T-helper 1 cell (primary cell): ENCODE results near the gene HFE.
"Not testable (repeated sequence)": the region's sequence is repeated elsewhere in the genome, so short reads cannot be mapped to it uniquely, and the experiment has no call there.

ENCODE experiments used
- DNase-seq, 5 donors: peaks; one replicate each; pipeline ENCODE4 v3.0.0-alpha.2; 2012 to 2020

Gene HFE

DNA sequence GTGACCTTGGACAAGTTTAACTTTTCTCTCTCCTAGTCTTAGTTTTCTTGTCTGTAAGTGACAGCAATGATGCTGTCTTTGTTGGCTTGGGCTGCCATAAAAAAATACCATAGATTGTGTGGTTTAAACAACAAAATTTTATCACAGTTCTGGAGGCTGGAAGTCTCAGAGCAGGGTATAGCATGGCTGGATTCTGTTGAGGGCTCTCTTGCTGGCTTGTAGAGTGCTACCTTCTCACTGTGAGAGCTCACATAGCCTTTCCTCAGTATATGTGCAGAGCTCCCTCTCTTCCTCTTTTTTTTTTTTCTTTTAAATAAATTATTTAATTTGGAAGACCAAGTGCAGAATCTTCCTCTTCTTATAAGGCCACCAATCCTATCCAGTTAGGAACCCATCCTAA lies 26.3 kb downstream of the HFE start:
- DNase-seq, result no peak

DNA sequence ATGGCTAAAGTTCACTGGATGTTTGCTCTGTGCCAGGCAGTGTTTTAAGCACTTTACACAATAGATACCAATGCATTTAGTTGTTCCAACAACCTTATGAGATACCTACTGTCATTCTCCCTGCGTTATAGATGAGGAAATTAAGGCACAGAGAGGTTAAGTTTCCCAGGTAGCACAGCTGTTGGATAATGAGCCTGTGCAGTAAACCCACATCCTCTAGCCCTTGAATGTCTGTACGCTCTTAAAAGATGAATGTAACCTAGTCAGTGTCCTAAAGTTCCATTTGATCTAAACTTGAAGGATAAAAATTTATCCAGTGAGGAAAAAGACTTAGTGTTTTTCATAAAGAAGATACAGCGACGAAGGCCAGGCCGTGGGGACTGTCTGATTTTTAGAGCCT lies 28.0 kb downstream of the HFE start:
- no peak for DNase-seq

DNA sequence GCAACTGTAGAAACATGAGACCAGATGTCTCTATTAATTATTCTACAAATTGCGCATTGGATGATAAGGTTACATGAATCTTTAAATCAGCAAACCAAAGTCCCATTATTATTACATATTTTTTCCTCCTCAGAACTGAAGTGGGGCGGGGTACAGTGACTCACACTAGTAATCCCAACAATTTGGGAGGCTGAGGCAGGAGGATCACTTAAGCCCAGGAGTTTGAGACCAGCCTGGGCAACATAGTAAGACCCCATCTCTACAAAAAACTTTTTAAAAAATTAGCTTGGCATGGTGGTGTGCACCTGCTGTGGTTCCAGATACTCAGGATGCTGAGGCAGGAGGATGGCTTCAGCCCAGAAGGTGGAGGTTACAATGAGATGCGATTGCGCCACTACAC lies 29.0 kb downstream of the HFE start:
- no peak for DNase-seq

DNA sequence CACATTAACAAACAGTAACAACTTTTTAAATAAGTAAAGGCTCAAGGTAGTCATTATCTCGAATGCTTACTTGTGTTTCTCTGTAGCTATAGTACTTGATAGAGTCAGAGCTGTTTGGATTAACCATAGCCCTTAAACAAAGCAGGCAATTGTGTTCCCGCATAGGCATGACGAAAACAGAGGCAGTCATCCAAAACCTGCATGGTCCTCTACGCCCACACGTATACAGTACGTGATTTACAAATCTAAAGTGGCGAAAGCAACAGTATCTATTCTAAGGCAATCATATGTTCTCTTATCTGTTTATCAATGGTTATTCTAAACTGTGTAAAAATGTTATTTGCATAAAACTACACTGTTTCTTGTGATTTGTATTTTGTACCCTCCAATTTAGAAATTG lies 31.8 kb downstream of the HFE start:
- DNase-seq, result no peak

DNA sequence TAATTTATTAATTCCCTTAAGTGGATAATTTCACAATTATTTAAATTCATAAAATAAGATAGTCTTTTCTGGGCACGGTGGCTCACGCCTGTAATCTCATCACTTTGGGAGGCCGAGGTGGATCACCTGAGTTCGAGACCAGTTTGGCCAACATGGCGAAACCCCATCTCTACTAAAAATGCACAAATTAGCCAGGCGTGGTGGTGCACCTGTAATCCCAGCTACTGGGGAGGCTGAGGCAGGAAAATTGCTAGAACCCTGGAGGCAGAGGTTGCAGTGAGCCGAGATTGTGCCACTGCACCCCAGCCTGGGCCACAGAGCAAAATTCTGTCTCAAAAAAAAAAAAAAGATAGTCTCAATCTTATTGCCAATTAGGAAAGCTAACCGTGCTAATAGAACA lies 32.9 kb downstream of the HFE start:
- DNase-seq, result not testable (repeated sequence)

DNA sequence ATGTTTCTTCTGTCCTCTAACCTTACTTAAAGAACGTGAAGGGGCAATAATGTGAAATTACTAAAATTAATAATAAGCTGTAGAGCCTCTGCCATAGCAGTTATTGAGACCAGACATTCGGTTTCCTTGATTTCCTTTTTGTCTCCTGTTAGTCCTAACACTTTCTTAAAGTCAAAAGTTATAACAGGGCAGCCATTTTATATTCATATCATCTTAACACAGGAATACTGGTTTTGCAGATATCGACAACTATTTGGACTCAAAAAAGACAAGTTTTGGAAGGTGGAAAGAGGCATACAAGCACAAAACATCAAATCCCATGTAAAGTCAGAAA lies 33.5 kb downstream of the HFE start:
- DNase-seq, result no peak

DNA sequence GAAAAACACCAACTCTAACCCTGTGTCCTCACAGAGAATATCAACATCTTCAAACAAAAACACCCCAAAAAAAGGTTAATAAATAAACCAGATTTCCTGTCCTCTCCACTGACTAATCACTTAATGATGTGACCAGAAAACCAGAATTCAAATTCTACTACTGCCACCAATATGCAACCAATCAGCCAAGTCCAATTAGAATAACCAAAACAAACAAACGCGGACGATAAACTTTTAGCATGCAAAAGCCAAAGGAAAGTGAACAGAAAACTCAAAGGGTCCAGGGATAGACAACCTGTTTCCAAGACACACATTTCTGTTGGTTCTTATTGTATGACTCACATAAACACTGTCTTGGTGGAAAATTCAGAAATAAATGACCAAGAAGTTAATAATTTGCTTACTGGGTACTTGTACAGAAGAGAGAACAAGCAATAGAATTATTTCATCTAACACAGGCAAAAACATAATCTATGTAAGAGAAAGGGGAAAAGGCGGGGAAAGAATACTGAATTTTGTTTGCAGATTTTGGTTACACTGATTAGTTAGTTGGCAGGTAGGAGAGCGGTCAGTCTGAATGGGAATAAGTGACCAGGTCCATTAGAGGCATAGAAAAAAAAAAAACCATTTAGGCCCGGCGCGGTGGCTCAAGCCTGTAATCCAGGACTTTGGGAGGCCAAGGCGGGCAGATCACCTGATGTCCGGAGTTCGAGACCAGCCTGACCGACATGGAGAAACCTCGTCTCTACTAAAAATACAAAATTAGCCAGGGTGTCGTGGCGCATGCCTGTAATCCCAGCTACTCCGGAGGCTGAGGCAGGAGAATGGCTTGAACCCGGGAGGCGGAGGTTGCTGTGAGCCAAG lies 34.1 kb downstream of the HFE start:
- DNase-seq, result no peak

DNA sequence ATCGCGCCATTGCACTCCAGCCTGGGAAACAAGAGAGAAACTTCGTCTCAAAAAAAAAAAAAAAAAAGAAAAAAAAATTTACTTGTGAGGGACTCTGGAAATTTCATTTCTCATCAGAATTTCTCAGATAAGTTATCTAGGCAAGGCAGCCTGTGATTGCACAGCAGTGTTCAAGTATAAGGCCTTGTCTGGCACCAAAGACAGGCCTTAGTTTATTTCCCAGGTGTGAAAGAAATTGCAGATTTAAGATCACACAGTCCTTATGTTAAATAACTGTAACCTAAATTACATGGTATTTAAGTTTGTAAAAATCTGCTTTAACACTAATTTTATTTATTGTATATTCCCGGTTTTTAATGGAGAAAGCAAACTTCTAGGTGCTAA lies 34.8 kb downstream of the HFE start:
- DNase-seq, result peak in 1 of 5 donors; percentile 13

DNA sequence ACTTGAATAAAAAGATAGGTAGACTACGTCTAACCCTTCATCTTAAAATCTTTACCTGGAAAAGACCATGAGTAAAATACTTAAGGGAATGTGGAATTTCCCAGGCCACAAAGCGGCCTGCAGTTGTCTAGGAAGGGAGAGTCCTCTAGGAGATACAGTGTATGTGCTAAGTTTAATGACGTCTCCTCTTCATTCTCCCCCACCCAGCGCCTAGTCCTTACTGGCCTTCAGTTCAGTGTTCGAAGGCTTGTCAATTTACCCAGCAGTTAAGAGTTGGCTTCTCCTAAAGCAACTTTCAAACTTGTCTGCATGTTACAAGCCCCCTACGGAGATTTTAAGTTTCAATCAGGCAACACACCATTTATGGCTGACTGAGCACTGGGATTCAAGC lies 35.2 kb downstream of the HFE start:
- DNase-seq, result no peak

DNA sequence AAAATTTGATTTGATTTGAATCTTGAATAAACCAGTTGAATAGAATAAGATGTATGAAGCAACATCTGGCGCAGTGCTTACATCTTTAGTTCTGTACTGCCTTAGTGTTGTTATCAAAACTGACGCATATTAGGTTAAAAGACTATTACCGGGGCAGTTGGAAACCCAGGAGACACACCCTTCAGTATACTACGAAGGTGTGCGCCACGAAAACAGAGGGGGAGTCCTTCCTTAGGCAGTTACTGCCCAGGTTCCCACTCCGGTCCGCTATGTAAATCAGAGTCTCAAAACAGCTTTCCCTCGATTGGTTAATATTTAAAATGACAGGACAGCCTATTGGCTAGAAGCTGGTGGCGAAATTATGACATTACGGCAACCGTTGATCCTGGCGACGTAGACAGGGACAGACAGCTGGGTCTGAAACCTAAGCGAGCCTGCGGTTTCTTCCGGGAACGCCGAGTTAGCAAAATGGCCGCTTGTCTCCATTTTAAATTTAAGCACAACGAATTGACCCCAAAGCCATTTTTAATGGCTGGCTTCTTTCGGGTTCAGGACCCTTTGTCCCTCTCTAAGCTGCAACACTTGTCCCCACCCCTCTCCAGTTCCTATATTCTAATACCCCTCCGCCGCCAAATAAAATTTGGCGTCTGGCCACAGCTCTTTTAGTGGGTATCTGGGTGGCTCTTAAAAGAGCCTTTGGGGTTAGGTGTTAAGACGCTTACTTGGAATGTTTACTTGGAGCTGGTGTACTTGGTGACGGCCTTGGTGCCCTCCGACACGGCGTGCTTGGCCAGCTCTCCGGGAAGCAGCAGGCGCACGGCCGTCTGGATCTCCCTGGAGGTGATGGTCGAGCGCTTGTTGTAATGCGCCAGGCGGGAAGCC lies 35.8 kb downstream of the HFE start:
- peak; percentile 81 to 100 (median 88) for DNase-seq

DNA sequence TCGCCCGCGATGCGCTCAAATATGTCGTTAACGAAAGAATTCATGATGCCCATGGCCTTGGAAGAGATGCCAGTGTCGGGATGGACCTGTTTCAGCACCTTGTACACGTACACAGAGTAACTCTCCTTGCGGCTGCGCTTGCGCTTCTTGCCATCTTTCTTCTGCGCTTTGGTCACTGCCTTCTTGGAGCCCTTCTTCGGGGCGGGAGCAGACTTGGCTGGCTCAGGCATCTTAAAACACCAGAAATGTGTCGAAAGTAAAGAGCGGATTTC lies 36.4 kb downstream of the HFE start:
- peak in 3 of 5 donors; percentile 58 to 71 (median 64) for DNase-seq

DNA sequence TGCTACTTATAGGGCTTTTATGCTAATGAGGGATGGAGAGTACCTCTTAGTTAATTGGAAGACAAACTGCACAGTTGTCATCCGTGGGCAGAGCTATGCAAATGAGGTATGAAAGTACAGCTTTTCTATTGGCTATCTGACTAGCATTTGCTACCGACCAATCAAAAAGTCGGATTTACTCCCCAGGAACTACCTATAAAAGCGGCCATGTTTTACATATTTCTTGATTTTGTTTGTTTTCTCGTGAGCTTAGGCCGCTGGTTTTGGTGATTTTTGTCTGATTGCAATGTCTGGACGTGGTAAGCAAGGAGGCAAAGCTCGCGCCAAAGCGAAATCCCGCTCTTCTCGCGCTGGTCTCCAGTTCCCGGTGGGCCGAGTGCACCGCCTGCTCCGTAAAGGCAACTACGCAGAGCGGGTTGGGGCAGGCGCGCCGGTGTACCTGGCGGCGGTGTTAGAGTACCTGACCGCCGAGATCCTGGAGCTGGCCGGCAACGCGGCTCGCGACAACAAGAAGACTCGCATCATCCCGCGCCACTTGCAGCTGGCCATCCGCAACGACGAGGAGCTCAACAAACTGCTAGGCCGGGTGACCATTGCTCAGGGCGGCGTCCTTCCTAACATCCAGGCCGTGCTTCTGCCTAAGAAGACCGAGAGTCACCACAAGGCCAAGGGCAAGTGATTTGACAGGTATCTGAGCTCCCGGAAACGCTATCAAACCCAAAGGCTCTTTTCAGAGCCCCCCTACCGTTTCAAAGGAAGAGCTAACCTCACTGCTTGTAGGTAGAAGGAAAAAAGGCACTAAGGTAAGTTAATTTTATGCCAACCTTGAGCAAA lies 36.9 kb downstream of the HFE start:
- DNase-seq, result peak in 4 of 5 donors; percentile 27 to 99 (median 65)

DNA sequence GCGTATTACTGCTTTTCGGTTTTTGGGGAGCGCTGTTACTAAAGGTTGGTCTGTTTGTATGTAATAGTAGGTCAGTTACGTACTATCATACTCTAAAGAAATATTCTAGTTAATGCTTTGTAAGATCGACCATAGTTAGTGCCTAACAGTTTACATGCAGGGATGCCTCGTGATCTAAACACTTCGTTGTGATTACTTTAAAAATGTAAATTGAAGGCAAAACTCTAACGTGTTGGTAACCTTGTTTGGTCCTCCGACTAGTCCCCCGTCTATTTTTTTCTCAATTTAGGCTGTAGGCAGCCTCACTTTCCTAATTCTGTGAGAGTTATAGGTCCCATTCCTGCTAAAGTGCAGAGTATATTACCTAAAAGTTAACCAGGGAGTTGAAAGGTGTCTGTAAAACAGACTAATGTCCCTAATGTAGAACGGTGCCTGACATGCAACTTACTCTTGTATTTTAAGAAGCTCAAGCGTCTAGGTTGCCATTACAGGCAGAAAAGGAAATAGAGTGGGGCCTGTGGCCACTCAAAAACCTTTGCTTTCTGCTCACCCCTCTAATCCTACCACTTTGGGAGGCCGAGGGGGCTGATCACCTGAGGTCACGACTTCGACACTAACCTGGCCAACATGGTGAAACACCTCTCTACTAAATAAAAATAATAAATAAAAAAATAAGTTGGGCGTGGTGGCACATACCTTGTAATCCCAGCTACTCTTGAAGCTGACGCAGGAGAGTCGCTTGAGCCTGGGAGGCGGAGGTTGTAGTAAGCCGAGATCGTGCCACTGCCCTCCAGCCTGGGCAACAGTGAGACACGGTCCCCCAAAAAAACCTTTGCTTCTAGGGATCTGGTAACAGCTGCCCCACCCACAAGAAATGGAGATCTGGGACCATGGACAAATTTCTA lies 37.8 kb downstream of the HFE start:
- peak in 1 of 5 donors; percentile 53 for DNase-seq

DNA sequence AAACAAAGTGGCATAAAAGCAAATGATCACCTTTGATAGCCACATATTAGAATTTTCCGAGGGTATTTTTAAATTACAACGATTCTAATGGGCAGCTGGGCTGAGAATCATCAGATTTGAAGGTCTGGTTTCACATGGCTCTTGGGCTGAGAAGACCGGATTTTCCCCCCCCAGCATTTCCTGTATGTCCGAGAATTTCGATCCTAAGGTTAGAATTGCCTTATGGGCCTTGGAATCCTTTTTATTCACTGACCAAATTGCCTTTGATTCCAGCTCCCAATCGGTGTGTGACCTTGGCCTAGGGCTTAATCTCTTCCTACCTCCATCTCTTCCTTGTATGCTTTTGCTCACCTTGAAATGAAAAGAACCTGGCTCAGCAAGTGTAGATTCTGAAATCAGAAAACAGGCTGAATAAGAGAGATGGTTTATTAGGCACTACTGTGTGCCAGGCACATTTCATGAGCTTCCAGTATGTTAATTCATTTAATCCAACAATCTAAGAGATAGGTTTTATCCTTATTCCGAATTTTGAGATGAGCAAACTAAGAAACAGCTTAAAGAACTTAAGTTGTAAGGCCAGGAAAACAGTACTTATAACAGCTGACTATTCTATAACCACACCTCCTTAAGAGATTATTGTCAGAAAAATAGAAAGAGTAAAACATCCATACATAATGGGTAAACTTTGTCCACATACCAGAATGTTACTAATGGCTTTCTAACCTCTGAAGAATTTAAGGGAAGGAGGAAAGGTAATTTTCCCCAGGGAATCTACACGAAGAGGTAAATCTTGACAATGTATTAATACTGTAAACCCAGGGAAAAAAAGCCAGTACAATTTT lies 39.4 kb downstream of the HFE start:
- peak in 1 of 5 donors; percentile 10 for DNase-seq

DNA sequence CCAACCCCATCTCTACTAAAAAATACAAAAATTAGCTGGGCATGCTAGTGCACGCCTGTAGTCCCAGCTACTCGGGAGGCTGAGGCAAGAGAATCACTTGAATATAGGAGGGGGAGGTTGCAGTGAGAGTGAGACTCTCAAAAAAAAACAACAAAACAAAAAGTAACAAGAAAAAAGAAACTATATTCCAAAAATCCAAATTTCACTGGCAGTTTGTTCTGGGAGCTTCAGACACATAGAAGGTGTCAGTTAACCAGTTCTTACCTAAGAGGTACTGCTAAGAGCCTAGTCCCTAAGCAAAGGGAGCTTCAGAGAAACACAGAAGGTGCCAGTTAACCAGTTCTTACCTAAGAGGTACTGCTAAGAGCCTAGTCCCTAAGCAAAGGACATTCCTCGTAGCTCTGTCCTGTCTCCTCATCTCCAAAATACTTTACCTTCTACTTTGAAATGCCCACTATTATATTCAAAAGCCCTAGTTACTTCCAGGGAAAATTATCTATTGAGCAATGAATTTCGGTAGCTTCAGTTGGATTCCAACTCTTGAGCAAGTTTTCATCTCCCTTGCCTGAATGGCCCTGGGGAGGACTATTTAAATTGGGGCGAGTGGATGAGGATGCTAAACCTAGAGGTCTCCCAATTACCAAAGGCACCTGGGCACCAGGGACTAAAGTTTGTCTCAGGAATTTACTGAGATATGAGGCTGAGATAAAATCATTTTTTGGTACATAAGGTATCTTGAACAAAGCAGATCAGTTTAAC lies 41.0 kb downstream of the HFE start:
- no peak for DNase-seq

DNA sequence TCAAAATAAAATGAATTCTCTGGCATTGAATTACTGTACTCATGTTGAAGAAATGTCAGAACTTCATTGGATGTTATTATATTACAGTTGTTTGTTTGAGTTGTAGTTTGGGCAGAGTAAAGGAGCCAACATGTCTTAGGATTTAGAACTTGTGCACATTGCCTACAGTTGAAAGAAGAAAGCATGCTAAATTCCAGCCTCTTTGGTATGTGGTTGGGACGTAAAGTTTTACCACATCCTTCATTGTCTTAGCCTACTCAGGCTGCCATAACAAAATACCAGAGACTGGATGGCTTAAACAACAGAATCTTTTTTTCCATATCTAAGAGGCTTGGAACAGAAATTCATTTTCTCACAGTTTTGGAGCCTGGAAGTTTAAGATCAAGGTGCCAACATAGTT lies 42.4 kb downstream of the HFE start:
- DNase-seq, result no peak

DNA sequence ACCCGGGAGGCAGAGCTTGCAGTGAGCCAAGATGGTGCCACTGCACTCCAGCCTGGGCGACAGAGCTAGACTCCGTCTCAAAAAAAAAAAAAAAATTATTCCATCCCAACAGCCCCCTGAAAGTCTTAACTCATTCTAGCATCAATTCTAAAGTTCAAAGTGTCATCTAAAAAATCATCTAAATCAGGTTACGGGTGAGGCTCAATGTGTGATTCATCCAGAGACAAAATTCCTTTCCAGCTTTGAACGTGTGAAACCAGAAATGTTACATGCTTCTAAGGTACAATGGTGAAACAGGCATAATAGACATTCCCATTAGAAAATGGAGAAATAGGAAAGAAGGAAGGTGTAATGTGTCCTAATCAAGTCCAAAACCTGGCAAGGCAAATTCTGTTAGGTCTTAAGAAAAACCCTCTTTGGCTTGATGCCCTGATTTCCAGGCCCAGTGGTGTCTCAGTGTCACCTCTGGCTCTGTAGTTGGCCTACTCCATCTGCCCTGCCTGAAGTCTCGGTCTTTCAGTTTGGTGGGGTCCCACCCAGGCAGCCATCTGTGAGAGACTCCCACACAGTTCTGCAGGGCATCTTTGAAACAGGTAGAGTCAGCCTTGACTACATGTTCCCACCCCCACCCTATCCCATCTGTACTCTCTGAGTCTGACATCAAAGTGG lies 43.5 kb downstream of the HFE start:
- no peak for DNase-seq

DNA sequence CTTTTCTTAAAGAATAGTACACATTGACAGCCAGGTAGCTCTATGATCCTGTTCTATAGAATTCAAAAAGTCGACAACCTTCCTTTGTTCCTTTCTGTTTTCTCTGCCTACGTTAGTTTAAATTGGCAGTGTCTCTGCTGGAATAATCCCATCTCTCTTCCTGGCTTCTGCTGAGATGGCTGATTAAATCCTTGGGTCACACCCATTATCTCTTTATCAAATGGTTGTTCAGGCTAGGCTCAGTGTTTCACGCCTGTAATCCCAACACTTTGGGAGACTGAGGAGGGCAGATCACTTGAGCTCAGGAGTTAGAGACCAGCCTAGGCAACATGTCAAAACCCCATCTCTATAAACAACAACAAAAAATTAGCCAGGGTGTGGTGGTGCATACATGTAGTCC lies 44.4 kb downstream of the HFE start:
- no peak for DNase-seq

DNA sequence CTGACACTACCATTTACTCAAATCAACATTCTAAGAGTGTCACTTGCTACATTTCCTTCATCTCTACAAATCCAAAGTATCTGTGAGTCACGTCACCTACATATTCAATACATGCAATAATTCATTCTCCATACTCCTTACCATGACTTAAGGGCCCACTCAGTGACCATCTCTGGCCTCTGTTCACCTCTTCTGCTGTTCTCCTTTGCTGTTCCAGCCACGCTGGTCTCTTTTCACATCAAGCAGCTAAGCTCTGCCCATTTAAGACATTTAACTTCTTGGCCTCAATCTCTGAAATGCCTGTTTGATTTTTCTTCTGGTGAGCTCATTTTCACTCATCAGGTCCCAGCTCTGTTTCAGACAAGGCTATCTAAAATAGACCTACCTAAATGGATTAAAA lies 46.5 kb downstream of the HFE start:
- DNase-seq, result no peak

DNA sequence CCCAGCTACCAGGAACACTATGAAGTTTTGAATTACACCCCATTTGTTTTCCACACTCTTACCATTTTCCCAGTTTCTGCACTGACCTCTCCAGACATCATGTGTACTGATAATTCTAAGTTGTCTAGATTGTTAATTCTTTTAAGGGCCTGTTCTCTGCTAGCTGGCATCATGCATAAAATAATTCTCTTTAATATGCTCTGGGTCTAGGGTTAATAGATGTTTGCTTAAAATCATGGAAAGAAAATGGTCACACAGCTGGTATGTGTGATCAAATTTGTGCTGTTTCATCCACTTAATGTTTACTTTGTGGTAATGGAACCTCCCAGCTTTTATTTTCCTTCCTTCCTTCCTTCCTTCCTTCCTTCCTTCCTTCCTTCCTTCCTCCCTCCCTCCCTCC lies 49.1 kb downstream of the HFE start:
- DNase-seq, result no peak
